ENCODE measurements around the gene CKAP2L. TPM values are rescaled to one million over a fixed set of nuclear protein-coding genes. Genes with fewer than 3 reads are reported as not detected.

CKAP2L gene
- total RNA-seq, 2 donors from 2014 or later = 6.4 to 13.5 TPM

- DNase-seq = no peak
- no peaks in the 10 kb centered on the region for H3K27me3 ChIP-seq
- no peak overlapping the region for H3K4me3 ChIP-seq
- H3K9me3 ChIP-seq = no peaks in the 10 kb centered on the region
- H3K9ac ChIP-seq (ENCODE audit: low read depth in 2 of 2, low read length in 2 of 2) = no peak overlapping the region
- H3K4me1 ChIP-seq = peaks cover 2% of the 10 kb centered on the region
- H3K27ac ChIP-seq = no peak overlapping the region
- no peaks in the 10 kb centered on the region for H3K36me3 ChIP-seq
- TF ChIP-seq CTCF (IDR thresholded peaks at IDR 0.05) = no peak
- intact Hi-C loops (cut with DNase I) = no loop called here
Measured at GRCh38 chr2:112758711-112759110, 5.7 kb downstream of the CKAP2L start.

GRCh38 chr2:112757265-112757664 lies 7.1 kb downstream of the CKAP2L start:
- H3K9ac ChIP-seq (ENCODE audit: low read depth in 2 of 2, low read length in 2 of 2) = no peak overlapping the region
- H3K4me1 ChIP-seq = no peaks in the 10 kb centered on the region
- DNase-seq = no peak
- no peak overlapping the region for H3K4me3 ChIP-seq
- H3K27me3 ChIP-seq = no peaks in the 10 kb centered on the region
- H3K27ac ChIP-seq = no peak overlapping the region
- TF ChIP-seq CTCF (IDR thresholded peaks at IDR 0.05) = no peak
- intact Hi-C loops (cut with DNase I) = no loop called here
- no peaks in the 10 kb centered on the region for H3K9me3 ChIP-seq
- no peaks in the 10 kb centered on the region for H3K36me3 ChIP-seq

GRCh38 chr2:112756207-112756606 lies 8.2 kb downstream of the CKAP2L start:
- no peak for TF ChIP-seq CTCF (IDR thresholded peaks at IDR 0.05)
- no peaks in the 10 kb centered on the region for H3K36me3 ChIP-seq
- H3K9me3 ChIP-seq = no peaks in the 10 kb centered on the region
- H3K27me3 ChIP-seq = no peaks in the 10 kb centered on the region
- H3K27ac ChIP-seq = no peak overlapping the region
- no peak overlapping the region for H3K9ac ChIP-seq (ENCODE audit: low read depth in 2 of 2, low read length in 2 of 2)
- H3K4me1 ChIP-seq = no peaks in the 10 kb centered on the region
- no peak overlapping the region for H3K4me3 ChIP-seq
- no peak for DNase-seq
- intact Hi-C loops (cut with DNase I) = no loop called here

- no peak for DNase-seq
- no peak for TF ChIP-seq CTCF (IDR thresholded peaks at IDR 0.05)
- H3K27me3 ChIP-seq = no peaks in the 10 kb centered on the region
- intact Hi-C loops (cut with DNase I) = no loop called here
- no peak overlapping the region for H3K4me3 ChIP-seq
- H3K9me3 ChIP-seq = no peaks in the 10 kb centered on the region
- no peaks in the 10 kb centered on the region for H3K4me1 ChIP-seq
- H3K9ac ChIP-seq (ENCODE audit: low read depth in 2 of 2, low read length in 2 of 2) = no peak overlapping the region
- H3K36me3 ChIP-seq = no peaks in the 10 kb centered on the region
- no peak overlapping the region for H3K27ac ChIP-seq
Measured at GRCh38 chr2:112755444-112755843, 9.0 kb downstream of the CKAP2L start.

- DNase-seq = no peak
- Histone ChIP-seq H3K9ac (ENCODE audit: low read depth in 2 of 2, low read length in 2 of 2) (no peak overlapping the region), H3K27me3 (no peaks in the 10 kb centered on the region), H3K9me3 (no peaks in the 10 kb centered on the region), H3K27ac (no peak overlapping the region), H3K4me3 (no peak overlapping the region), H3K36me3 (no peaks in the 10 kb centered on the region), H3K4me1 (no peaks in the 10 kb centered on the region)
- intact Hi-C loops (cut with DNase I) = no loop called here
- TF ChIP-seq CTCF (IDR thresholded peaks at IDR 0.05) = no peak
Measured at GRCh38 chr2:112754564-112754963, 9.8 kb downstream of the CKAP2L start.

GRCh38 chr2:112752667-112753066 lies 11.7 kb downstream of the CKAP2L start:
- no peak for DNase-seq
- H3K36me3 ChIP-seq = no peaks in the 10 kb centered on the region
- no peak for TF ChIP-seq CTCF (IDR thresholded peaks at IDR 0.05)
- no peaks in the 10 kb centered on the region for H3K27me3 ChIP-seq
- H3K9ac ChIP-seq (ENCODE audit: low read depth in 2 of 2, low read length in 2 of 2) = no peak overlapping the region
- no peak overlapping the region for H3K4me3 ChIP-seq
- intact Hi-C loops (cut with DNase I) = no loop called here
- H3K9me3 ChIP-seq = no peaks in the 10 kb centered on the region
- H3K4me1 ChIP-seq = no peaks in the 10 kb centered on the region
- H3K27ac ChIP-seq = no peak overlapping the region
